Sigmoid colon (tissue), 7 donors: ENCODE measurements around the gene AGFG1. TPM values are rescaled to one million over a fixed set of nuclear protein-coding genes. Genes with fewer than 3 reads are reported as not detected.
A peak's percentile ranks its signal among the peaks of the same experiment; 100 is the strongest.

Experiments
- DNase-seq: peaks from one replicate; pipeline ENCODE4 v3.0.0-alpha.2; 2019
- H3K27ac ChIP-seq, 4 donors: fragments of 200-600 bp; sonication (generic); one replicate each; pipeline ENCODE4 v1.5.1; 2016 to 2019; ENCODE audit warnings: mild to moderate bottlenecking in 1 of 4
- H3K27me3 ChIP-seq, 3 donors: fragments of 200-600 bp; sonication (generic); one replicate each; pipeline ENCODE4 v1.5.1; 2019; ENCODE audit warnings: mild to moderate bottlenecking in 1 of 3
- H3K36me3 ChIP-seq, 4 donors: fragments of 200-600 bp; sonication (generic); one replicate each; pipeline ENCODE4 v1.5.1; 2016 to 2019
- H3K4me1 ChIP-seq, 4 donors: fragments of 200-600 bp; sonication (generic); one replicate each; pipeline ENCODE4 v1.5.1; 2017 to 2019
- H3K4me3 ChIP-seq, 4 donors: fragments of 200-600 bp; sonication (generic); one replicate each; pipeline ENCODE4 v1.5.1; 2017 to 2019; ENCODE audit warnings: mild to moderate bottlenecking in 2 of 4, moderate library complexity in 1 of 4
- H3K9me3 ChIP-seq, 4 donors: fragments of 200-600 bp in 3 of 4; sonication (generic) in 3 of 4; one replicate each; pipeline versions ENCODE4 v1.5.1 to v1.6.1; 2013 to 2019
- EP300 ChIP-seq, 4 donors: sonication (generic); formaldehyde crosslinking; IDR thresholded peaks; one replicate each; pipeline ENCODE4 v1.6.1; 2017; ENCODE audit warnings: antibody characterized with exemption in 4 of 4
- POLR2A ChIP-seq, 2 donors: fragments of 450-650 bp; IDR thresholded peaks; one replicate each; pipeline ENCODE4 v1.6.1; 2016; ENCODE audit warnings: antibody characterized with exemption in 2 of 2, mild to moderate bottlenecking in 2 of 2, moderate library complexity in 2 of 2
- POLR2AphosphoS5 ChIP-seq, 4 donors: sonication (generic); formaldehyde crosslinking; IDR thresholded peaks; one replicate each; pipeline ENCODE4 v1.6.1; 2017; ENCODE audit warnings: antibody characterized with exemption in 4 of 4
- WGBS, 2 donors: extraction: QIAGEN DNeasy Blood & Tissue Kit; methylation state at CpG; one replicate each; pipeline ENCODE4 v1.1.7; 2013; 5-methylcytosine and 5-hydroxymethylcytosine counted together
- intact Hi-C: fragments of 100-400 bp; cut with DNase I; formaldehyde crosslinking; loops from one replicate; pipeline ENCODE4 v1.15.1; 2023
- polyA plus RNA-seq, 3 donors: library from polyadenylated mRNA; stranded (reverse); fragments of 200-250 nt; gene quantifications; one replicate each; pipeline ENCODE4 v1.2.3, GENCODE V29; 2013
- total RNA-seq, 4 donors: library from RNA; depleted of rRNA; stranded (reverse); fragments of >200 nt; gene quantifications; one replicate each; pipeline ENCODE4 v1.1.0, GENCODE V29; 2016
- TF ChIP-seq, protein P1 (sequence below), 4 experiments: fragments of 450-650 bp in 3 of 4; fragments of 200-600 bp in 1 of 4; IDR thresholded peaks; one replicate each; pipeline ENCODE4 v1.5.1; 2016 to 2019; ENCODE audit warnings: antibody characterized with exemption in 4 of 4, mild to moderate bottlenecking in 3 of 4, moderate library complexity in 2 of 4
- donor health status: healthy with polysubstance abuse.
- donor health status: Bipolar disorder and iron deficiency.
- donor health status: healthy.

Gene AGFG1
- total and polyA plus RNA-seq, 7 donors = 36.0 to 53.9 (median 43.6) TPM

DNA sequence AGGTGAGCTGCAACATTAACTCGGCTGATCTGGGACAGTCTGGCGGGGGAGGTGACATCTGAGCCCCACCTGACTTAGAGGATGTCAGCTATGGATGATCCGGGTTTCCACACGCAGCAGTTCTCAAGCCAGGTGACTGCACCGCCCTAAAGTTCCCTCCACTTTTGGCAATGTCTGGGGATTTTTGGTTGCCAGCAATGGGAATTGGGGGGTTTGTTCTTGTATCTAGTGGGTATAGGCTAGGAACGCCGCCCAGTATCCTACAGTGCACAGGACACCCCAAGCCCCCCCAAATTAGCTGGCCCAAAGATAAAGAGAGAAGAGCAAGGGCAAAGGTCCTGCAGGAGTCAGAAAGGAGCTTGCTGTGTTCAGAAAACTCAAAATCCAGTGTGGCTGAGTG, 544 bp upstream of the AGFG1 start:
- H3K4me1 ChIP-seq = peaks cover 0 to 34% (median 24%) of the 10 kb centered on the region in 4 donors
- intact Hi-C loops = loop anchor here (5.0 to 10.0 kb wide), 3 partner anchors 46 to 296 kb away; no protein-coding TSS in a partner anchor
- no peak overlapping the region for H3K27ac ChIP-seq
- no peaks in the 10 kb centered on the region for H3K9me3 ChIP-seq
- WGBS, 2 donors = 92 to 94% methylated on average over 7 of the region's 7 CpGs
- H3K4me3 ChIP-seq = no peak overlapping the region
- no peaks in the 10 kb centered on the region for H3K36me3 ChIP-seq
- no peaks in the 10 kb centered on the region for H3K27me3 ChIP-seq
- DNase-seq = no peak
- TF ChIP-seq POLR2AphosphoS5 (IDR thresholded peaks at IDR 0.05) = no peak
- TF ChIP-seq, protein P1, sequence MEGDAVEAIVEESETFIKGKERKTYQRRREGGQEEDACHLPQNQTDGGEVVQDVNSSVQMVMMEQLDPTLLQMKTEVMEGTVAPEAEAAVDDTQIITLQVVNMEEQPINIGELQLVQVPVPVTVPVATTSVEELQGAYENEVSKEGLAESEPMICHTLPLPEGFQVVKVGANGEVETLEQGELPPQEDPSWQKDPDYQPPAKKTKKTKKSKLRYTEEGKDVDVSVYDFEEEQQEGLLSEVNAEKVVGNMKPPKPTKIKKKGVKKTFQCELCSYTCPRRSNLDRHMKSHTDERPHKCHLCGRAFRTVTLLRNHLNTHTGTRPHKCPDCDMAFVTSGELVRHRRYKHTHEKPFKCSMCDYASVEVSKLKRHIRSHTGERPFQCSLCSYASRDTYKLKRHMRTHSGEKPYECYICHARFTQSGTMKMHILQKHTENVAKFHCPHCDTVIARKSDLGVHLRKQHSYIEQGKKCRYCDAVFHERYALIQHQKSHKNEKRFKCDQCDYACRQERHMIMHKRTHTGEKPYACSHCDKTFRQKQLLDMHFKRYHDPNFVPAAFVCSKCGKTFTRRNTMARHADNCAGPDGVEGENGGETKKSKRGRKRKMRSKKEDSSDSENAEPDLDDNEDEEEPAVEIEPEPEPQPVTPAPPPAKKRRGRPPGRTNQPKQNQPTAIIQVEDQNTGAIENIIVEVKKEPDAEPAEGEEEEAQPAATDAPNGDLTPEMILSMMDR (IDR thresholded peaks at IDR 0.05) = no peak
- no peak for TF ChIP-seq POLR2A (IDR thresholded peaks at IDR 0.05)
- no peak for TF ChIP-seq EP300 (IDR thresholded peaks at IDR 0.05)

DNA sequence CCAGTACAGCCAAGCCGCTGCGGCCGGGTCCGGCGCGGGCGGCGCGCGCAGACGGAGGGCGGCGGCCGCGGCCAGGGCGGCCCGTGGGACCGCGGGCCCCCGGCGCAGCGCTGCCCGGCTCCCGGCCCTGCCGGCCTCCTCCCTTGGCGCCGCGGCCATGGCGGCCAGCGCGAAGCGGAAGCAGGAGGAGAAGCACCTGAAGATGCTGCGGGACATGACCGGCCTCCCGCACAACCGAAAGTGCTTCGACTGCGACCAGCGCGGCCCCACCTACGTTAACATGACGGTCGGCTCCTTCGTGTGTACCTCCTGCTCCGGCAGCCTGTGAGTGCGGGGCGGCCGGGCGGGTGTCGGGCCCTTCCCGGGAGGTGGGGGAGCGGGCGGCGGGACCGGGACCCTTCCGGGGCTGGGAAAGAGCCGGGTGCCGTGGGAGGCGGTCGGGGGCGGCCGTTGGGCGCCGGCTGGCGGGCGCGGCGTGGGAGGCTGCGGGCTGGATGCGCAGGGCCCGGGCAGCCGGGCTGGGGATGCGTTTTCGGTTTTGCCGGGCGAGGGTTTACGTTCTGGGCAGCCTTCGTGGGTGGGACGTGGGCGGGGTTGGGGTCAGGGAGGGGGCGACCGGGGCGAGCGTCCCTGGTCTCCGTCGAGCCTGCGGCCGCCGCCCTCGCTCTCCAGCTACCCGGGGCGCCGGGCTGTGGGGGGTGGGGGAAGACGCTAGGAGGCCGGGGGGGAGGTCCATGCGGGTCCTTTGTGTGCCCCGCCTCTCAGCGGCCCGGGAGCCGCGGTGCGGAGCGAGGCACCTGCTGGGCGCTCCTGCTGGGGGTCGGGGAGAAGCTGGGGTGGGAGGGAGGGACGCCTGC, 537 bp downstream of the AGFG1 start:
- H3K4me3 ChIP-seq = peak overlapping the region; percentile 87 to 99 (median 98)
- H3K27ac ChIP-seq = peak overlapping the region; percentile 92 to 94 (median 94)
- no peaks in the 10 kb centered on the region for H3K9me3 ChIP-seq
- no peaks in the 10 kb centered on the region for H3K36me3 ChIP-seq
- 1% methylated on average over 106 of the region's 106 CpGs for WGBS, 2 donors
- DNase-seq = peak; percentile 68
- no peak for TF ChIP-seq POLR2A (IDR thresholded peaks at IDR 0.05)
- TF ChIP-seq, protein P1 (IDR thresholded peaks at IDR 0.05) = no peak
- no peak for TF ChIP-seq EP300 (IDR thresholded peaks at IDR 0.05)
- intact Hi-C loops = loop anchor here (5.0 to 10.0 kb wide), 3 partner anchors 45 to 295 kb away; no protein-coding TSS in a partner anchor
- H3K4me1 ChIP-seq = peaks cover 0 to 34% (median 27%) of the 10 kb centered on the region in 4 donors
- no peaks in the 10 kb centered on the region for H3K27me3 ChIP-seq

DNA sequence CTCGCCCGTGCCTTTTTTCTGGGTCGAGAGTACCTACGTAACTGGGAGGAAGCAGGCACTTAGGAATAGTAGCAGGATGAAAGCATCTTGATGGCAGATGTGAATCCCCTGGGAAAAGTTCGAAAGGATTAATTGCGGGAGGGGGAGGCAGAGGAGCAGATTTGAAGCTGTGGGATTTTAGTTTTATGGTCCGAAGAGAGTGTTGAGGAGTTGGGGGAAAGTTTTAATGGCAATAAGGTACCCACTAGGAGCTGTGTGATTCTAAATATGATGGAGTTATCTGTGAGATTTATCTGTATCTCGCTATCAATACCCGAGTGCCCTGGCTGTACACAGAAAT, 1.1 kb downstream of the AGFG1 start:
- DNase-seq = no peak
- Histone ChIP-seq H3K9me3 (no peaks in the 10 kb centered on the region), H3K27ac (peak overlapping the region; percentile 92 to 94 (median 94)), H3K27me3 (no peaks in the 10 kb centered on the region), H3K4me3 (peak overlapping the region; percentile 87 to 99 (median 98)), H3K4me1 (peaks cover 0 to 34% (median 30%) of the 10 kb centered on the region in 4 donors), H3K36me3 (no peaks in the 10 kb centered on the region)
- intact Hi-C loops = loop anchor here (5.0 to 10.0 kb wide), 3 partner anchors 44 to 294 kb away; no protein-coding TSS in a partner anchor
- WGBS, 2 donors = 1 to 2% methylated on average over 9 of the region's 9 CpGs
- no peak for TF ChIP-seq POLR2AphosphoS5 (IDR thresholded peaks at IDR 0.05)
- no peak for TF ChIP-seq POLR2A (IDR thresholded peaks at IDR 0.05)
- TF ChIP-seq, protein P1 (IDR thresholded peaks at IDR 0.05) = no peak
- TF ChIP-seq EP300 (IDR thresholded peaks at IDR 0.05) = no peak

DNA sequence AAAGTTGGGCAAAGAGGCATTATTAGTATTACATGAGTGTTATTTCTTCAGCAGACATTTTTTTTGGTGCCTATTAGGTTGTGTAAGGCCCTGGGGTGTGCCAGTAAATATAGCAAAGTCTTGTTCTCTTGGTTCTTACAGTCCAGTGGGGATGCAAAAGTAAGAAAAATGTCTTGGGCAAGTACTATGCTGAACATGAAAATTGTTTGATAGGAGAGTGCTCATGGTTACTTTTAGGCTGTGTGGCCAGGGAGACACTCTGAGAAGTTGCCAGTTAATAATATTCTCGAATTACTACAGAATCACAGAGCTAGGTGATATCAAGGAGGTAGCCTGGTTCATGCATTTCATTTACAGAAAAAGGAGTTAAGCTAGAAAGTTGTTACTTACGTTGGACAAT, 1.9 kb downstream of the AGFG1 start:
- Histone ChIP-seq H3K4me1 (peaks cover 0 to 41% (median 32%) of the 10 kb centered on the region in 4 donors), H3K9me3 (no peaks in the 10 kb centered on the region), H3K27ac (peak overlapping the region in 1 of 4 donors; percentile 94), H3K36me3 (no peaks in the 10 kb centered on the region), H3K27me3 (no peaks in the 10 kb centered on the region), H3K4me3 (peak overlapping the region in 2 of 4 donors; percentile 97 to 98)
- no peak for DNase-seq
- TF ChIP-seq, protein P1 (IDR thresholded peaks at IDR 0.05) = no peak
- TF ChIP-seq POLR2AphosphoS5 (IDR thresholded peaks at IDR 0.05) (no peak), EP300 (IDR thresholded peaks at IDR 0.05) (no peak), POLR2A (IDR thresholded peaks at IDR 0.05) (no peak)
- 13 to 52% methylated on average over 2 of the region's 2 CpGs for WGBS, 2 donors
- intact Hi-C loops = loop anchor here (5.0 to 10.0 kb wide), 3 partner anchors 43 to 293 kb away; no protein-coding TSS in a partner anchor
